Measurements from ENCODE around the gene CHIA. TPM values are rescaled to one million over a fixed set of nuclear protein-coding genes. Genes with fewer than 3 reads are reported as not detected.
A peak's percentile ranks its signal among the peaks of the same experiment; 100 is the strongest.
"Not testable (repeated sequence)": the region's sequence is repeated elsewhere in the genome, so short reads cannot be mapped to it uniquely, and the experiment has no call there.

Gene CHIA
- total and polyA plus RNA-seq, 8 donors, result 3.9 to 604 (median 23.2) TPM; not detected in 1

DNA sequence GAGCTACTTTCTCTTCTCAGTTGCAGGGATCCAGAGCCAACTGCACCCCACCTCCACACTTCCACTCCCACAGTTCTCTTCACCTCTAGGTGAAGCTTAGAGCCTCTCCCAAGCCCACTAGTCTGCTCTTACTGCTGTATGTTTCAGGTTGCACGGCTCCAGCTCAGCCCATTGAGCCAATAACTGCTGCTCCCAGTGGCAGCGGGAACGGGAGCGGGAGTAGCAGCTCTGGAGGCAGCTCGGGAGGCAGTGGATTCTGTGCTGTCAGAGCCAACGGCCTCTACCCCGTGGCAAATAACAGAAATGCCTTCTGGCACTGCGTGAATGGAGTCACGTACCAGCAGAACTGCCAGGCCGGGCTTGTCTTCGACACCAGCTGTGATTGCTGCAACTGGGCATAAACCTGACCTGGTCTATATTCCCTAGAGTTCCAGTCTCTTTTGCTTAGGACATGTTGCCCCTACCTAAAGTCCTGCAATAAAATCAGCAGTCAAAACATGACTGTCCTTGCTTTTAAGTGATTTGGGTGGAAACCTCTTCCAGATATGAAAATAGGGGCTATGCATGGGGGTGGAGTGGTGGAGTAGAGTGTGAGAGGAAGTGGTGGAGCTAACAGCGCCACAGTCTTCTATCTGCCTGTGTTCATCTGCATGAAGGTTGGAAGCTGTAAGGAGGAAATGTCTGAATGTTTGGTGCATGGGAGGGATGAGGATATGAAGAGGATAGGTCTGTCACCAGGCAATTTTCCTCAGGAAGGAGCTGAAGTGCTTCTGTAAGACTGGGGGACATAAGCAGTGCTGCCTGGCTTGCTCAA, 29.6 kb downstream of the CHIA start:
- intact Hi-C loops (cut with DNase I; ENCODE audit: low total_unique reads), result loop anchor here (10.0 kb wide), 1 partner anchor 75 kb away; no protein-coding TSS in a partner anchor
- no peak overlapping the region for H3K27ac ChIP-seq
- H3K4me1 ChIP-seq, result no peaks in the 10 kb centered on the region
- TF ChIP-seq, protein P1, sequence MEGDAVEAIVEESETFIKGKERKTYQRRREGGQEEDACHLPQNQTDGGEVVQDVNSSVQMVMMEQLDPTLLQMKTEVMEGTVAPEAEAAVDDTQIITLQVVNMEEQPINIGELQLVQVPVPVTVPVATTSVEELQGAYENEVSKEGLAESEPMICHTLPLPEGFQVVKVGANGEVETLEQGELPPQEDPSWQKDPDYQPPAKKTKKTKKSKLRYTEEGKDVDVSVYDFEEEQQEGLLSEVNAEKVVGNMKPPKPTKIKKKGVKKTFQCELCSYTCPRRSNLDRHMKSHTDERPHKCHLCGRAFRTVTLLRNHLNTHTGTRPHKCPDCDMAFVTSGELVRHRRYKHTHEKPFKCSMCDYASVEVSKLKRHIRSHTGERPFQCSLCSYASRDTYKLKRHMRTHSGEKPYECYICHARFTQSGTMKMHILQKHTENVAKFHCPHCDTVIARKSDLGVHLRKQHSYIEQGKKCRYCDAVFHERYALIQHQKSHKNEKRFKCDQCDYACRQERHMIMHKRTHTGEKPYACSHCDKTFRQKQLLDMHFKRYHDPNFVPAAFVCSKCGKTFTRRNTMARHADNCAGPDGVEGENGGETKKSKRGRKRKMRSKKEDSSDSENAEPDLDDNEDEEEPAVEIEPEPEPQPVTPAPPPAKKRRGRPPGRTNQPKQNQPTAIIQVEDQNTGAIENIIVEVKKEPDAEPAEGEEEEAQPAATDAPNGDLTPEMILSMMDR (IDR thresholded peaks at IDR 0.05), result no peak
- TF ChIP-seq POLR2A (IDR thresholded peaks at IDR 0.05) (no peak), POLR2AphosphoS5 (IDR thresholded peaks at IDR 0.05) (no peak), EP300 (IDR thresholded peaks at IDR 0.05) (no peak)
- no peaks in the 10 kb centered on the region for H3K27me3 ChIP-seq
- no peaks in the 10 kb centered on the region for H3K9me3 ChIP-seq
- no peak for DNase-seq
- WGBS, 5 donors, result 76 to 84% (median 81%) methylated on average over 12 of the region's 12 CpGs
- H3K4me3 ChIP-seq, result no peak overlapping the region
- H3K36me3 ChIP-seq, result no peaks in the 10 kb centered on the region

DNA sequence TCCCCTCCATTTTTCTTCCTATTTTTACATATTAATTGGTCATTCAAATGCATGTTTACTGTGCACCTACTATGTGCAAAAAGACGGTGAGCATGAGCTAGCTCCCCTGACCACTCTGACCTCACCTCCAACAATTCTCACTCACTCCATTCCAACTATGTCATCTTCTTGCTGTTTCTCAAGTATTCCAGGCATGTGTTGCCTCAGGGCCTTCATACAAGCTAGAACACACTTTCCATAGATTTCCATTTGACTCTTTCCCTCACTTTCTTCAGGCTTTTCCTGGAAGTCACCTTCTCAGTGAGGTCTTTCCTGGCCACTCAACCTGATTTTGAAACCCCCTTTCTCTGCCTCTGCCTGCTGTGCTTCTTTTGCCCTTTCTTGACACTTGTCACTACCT, 32.6 kb downstream of the CHIA start:
- Histone ChIP-seq H3K4me3 (no peak overlapping the region), H3K36me3 (no peaks in the 10 kb centered on the region), H3K27me3 (no peaks in the 10 kb centered on the region), H3K4me1 (no peaks in the 10 kb centered on the region), H3K9me3 (peaks cover 0 to 8% (median 1%) of the 10 kb centered on the region in 4 donors), H3K27ac (no peak overlapping the region)
- 76 to 97% (median 85%) methylated on average over 1 of the region's 1 CpG for WGBS, 5 donors
- TF ChIP-seq POLR2A (IDR thresholded peaks at IDR 0.05) (no peak), POLR2AphosphoS5 (IDR thresholded peaks at IDR 0.05) (no peak), EP300 (IDR thresholded peaks at IDR 0.05) (no peak)
- TF ChIP-seq, protein P1 (IDR thresholded peaks at IDR 0.05), result no peak
- DNase-seq, result no peak
- intact Hi-C loops (cut with DNase I; ENCODE audit: low total_unique reads), result loop anchor here (10.0 kb wide), 1 partner anchor 78 kb away; no protein-coding TSS in a partner anchor

DNA sequence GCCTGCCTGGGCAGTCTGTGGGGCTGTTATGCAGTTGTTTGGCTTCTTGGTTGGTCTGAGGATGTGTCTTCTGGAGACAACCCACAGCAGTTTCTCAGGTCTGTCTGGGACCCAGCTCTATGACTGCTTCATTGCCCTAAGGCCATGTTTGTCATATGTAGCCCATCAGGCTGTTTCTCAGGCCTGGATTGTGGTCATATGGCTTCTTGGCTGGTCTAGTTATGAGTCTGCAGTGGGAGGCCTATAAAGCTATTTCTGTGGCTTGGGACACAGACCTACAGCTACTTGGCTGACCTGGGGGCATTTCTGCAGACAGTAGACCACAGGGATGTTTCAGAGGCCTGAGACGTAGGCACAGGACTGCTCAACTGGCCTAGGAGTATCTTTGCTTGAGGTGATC, 41.5 kb downstream of the CHIA start:
- DNase-seq, result no peak
- 60 to 96% (median 92%) methylated on average over 1 of the region's 1 CpG for WGBS, 5 donors
- Histone ChIP-seq H3K27ac (no peak overlapping the region), H3K36me3 (no peaks in the 10 kb centered on the region), H3K4me1 (no peaks in the 10 kb centered on the region), H3K9me3 (peaks cover 0 to 20% (median 8%) of the 10 kb centered on the region in 4 donors), H3K27me3 (no peaks in the 10 kb centered on the region), H3K4me3 (no peak overlapping the region)
- intact Hi-C loops (cut with DNase I; ENCODE audit: low total_unique reads), result loop anchor here (10.0 kb wide), 1 partner anchor 107 kb away; the partner anchor contains the start of gene CHI3L2
- TF ChIP-seq, protein P1 (IDR thresholded peaks at IDR 0.05), result no peak
- no peak for TF ChIP-seq EP300 (IDR thresholded peaks at IDR 0.05)
- no peak for TF ChIP-seq POLR2AphosphoS5 (IDR thresholded peaks at IDR 0.05)
- TF ChIP-seq POLR2A (IDR thresholded peaks at IDR 0.05), result no peak

DNA sequence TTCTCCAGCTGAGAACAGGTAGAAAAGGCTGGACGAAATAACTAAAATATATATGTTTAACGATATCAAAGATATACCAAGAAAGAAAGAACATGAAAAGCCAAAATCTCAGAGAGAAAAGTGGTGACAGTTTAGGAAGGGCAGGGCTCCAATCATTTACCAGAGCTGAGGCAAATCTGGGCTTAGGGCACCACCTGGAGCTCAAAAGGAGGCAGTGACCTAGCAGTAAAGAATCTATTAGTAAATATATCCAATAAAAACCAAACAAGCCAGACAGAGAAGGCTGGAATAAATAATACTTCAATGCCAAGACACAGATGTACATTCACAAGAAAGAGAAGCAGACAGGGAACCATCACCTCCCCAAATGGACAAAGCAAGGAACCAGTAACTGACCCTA, 43.5 kb downstream of the CHIA start:
- Histone ChIP-seq H3K27me3 (no peaks in the 10 kb centered on the region), H3K27ac (no peak overlapping the region), H3K4me1 (no peaks in the 10 kb centered on the region), H3K36me3 (no peaks in the 10 kb centered on the region), H3K9me3 (peaks cover 0 to 8% (median 0%) of the 10 kb centered on the region in 4 donors), H3K4me3 (no peak overlapping the region)
- DNase-seq, result peak; percentile 53 to 59
- intact Hi-C loops (cut with DNase I; ENCODE audit: low total_unique reads), result loop anchor here (10.0 kb wide), 1 partner anchor 109 kb away; the partner anchor contains the start of gene CHI3L2
- TF ChIP-seq POLR2A (IDR thresholded peaks at IDR 0.05), result no peak
- no peak for TF ChIP-seq POLR2AphosphoS5 (IDR thresholded peaks at IDR 0.05)
- TF ChIP-seq, protein P1 (IDR thresholded peaks at IDR 0.05), result peak in 4 of 7 experiments; percentile 27 to 81 (median 48)
- no peak for TF ChIP-seq EP300 (IDR thresholded peaks at IDR 0.05)
- 17 to 64% (median 55%) methylated on average over 2 of the region's 2 CpGs for WGBS, 5 donors

DNA sequence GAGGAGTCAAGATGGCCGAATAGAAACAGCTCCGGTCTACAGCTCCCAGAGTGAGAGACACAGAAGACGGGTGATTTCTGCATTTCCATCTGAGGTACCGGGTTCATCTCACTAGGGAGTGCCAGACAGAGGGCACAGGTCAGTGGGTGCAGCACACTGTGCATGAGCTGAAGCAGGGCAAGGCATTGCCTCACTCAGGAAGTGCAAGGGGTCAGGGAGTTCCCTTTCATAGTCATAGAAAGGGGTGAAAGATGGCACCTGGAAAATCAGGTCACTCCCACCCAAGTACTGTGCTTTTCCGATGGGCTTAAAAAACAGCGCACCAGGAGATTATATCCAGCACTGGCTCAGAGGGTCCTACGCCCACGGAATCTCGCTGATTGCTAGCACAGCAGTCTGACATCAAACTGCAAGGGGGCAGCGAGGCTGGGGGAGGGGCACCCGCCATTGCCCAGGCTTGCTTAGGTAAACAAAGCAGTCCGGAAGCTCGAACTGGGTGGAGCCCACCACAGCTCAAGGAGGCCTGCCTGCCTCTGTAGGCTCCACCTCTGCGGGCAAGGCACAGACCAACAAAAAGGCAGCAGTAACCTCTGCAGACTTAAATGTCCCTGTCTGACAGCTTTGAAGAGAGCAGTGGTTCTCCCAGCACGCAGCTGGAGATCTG, 44.7 kb downstream of the CHIA start:
- not testable (repeated sequence) for H3K27me3 ChIP-seq, H3K4me1 ChIP-seq, H3K9me3 ChIP-seq, H3K27ac ChIP-seq, H3K36me3 ChIP-seq, H3K4me3 ChIP-seq, DNase-seq
- WGBS, 5 donors, result 82 to 86% (median 84%) methylated on average over 13 to 15 of the region's 15 CpGs
- intact Hi-C loops (cut with DNase I; ENCODE audit: low total_unique reads), result loop anchor here (10.0 kb wide), 1 partner anchor 111 kb away; the partner anchor contains the start of gene CHI3L2

DNA sequence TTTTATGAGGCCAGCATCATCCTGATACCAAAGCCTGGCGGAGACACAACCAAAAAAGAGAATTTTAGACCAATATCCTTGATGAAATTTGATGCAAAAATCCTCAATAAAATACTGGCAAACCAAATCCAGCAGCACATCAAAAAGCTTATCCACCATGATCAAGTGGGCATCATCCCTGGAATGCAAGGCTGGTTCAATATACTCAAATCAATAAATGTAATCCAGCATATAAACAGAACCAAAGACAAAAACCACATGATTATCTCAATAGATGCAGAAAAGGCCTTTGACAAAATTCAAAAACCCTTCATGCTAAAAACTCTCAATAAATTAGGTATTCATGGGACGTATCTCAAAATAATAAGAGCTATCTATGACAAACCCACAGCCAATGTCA, 48.2 kb downstream of the CHIA start:
- intact Hi-C loops (cut with DNase I; ENCODE audit: low total_unique reads), result loop anchor here (10.0 kb wide), 1 partner anchor 114 kb away; the partner anchor contains the start of gene CHI3L2
- not testable (repeated sequence) for H3K36me3 ChIP-seq, DNase-seq, H3K9me3 ChIP-seq, H3K27me3 ChIP-seq, H3K27ac ChIP-seq, H3K4me3 ChIP-seq, H3K4me1 ChIP-seq
- 72 to 97% (median 89%) methylated on average over 2 of the region's 2 CpGs for WGBS, 5 donors
